ENCODE measurements around the gene SYAP1. TPM values are rescaled to one million over a fixed set of nuclear protein-coding genes. Genes with fewer than 3 reads are reported as not detected.
"Not testable (repeated sequence)": the region's sequence is repeated elsewhere in the genome, so short reads cannot be mapped to it uniquely, and the experiment has no call there.

The SYAP1 gene
- total RNA-seq, 2 donors from 2014 or later = 23.9 to 39.4 TPM

DNA sequence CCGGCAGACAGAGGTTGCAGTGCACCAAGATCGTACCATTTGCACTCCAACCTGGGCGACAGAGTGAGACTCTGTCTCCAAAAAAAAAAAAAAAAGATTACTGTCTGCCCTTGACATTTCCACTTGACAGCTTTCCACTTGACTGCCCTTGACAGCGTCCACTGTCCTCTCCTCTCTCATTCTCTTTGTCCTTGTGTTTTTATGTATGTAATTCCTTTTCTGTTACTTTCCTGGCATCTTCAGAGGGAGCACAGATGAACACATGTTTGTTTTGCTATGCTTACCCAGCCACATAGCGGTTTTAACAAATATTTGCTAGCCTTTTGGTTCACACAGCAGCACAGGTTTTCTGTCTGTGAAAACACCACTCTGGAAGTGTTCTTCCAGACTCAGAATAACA, 26.2 kb downstream of the SYAP1 start:
- WGBS = 76% methylated on average over 5 of the region's 5 CpGs
- no peak for DNase-seq (ENCODE audit: low spot score)
- intact Hi-C loops (cut with DNase I) = no loop called here
- TF ChIP-seq POLR2A (IDR thresholded peaks at IDR 0.05) (no peak), POLR2AphosphoS5 (IDR thresholded peaks at IDR 0.05) (no peak)
- TF ChIP-seq, protein P1, sequence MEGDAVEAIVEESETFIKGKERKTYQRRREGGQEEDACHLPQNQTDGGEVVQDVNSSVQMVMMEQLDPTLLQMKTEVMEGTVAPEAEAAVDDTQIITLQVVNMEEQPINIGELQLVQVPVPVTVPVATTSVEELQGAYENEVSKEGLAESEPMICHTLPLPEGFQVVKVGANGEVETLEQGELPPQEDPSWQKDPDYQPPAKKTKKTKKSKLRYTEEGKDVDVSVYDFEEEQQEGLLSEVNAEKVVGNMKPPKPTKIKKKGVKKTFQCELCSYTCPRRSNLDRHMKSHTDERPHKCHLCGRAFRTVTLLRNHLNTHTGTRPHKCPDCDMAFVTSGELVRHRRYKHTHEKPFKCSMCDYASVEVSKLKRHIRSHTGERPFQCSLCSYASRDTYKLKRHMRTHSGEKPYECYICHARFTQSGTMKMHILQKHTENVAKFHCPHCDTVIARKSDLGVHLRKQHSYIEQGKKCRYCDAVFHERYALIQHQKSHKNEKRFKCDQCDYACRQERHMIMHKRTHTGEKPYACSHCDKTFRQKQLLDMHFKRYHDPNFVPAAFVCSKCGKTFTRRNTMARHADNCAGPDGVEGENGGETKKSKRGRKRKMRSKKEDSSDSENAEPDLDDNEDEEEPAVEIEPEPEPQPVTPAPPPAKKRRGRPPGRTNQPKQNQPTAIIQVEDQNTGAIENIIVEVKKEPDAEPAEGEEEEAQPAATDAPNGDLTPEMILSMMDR (IDR thresholded peaks at IDR 0.05) = no peak
- Histone ChIP-seq H3K27ac (no peak overlapping the region), H3K36me3 (no peaks in the 10 kb centered on the region), H3K4me1 (replicated peaks) (no peaks in the 10 kb centered on the region), H3K9me3 (no peaks in the 10 kb centered on the region), H3K27me3 (replicated peaks; ENCODE audit: insufficient read depth) (no peaks in the 10 kb centered on the region), H3K4me3 (no peak overlapping the region)

DNA sequence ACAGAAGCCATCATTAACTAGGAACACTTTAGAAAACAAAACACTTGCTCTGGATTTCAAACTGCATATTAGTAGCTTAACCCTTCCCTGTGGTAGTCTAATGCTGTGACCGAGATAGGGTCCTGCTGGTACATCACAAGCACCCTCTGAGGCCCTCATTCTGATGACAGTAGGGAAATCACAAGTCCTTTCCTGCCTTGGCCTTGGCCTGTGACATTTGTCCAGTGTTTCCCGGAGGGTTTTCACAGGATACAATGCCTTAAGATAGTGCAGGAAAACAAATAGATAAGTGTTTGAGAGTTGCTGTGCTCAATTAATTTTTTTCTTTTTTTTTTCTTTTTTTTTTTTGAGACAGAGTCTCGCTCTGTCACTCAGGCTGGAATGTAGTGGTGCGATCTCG, 29.0 kb downstream of the SYAP1 start:
- H3K27me3 ChIP-seq (replicated peaks; ENCODE audit: insufficient read depth) = no peaks in the 10 kb centered on the region
- DNase-seq (ENCODE audit: low spot score) = no peak
- no peaks in the 10 kb centered on the region for H3K4me1 ChIP-seq (replicated peaks)
- H3K27ac ChIP-seq = no peak overlapping the region
- intact Hi-C loops (cut with DNase I) = no loop called here
- no peak overlapping the region for H3K4me3 ChIP-seq
- H3K36me3 ChIP-seq = no peaks in the 10 kb centered on the region
- TF ChIP-seq, protein P1 (IDR thresholded peaks at IDR 0.05) = no peak
- TF ChIP-seq POLR2AphosphoS5 (IDR thresholded peaks at IDR 0.05) (no peak), POLR2A (IDR thresholded peaks at IDR 0.05) (no peak)
- no peaks in the 10 kb centered on the region for H3K9me3 ChIP-seq
- WGBS = 95% methylated on average over 5 of the region's 5 CpGs

DNA sequence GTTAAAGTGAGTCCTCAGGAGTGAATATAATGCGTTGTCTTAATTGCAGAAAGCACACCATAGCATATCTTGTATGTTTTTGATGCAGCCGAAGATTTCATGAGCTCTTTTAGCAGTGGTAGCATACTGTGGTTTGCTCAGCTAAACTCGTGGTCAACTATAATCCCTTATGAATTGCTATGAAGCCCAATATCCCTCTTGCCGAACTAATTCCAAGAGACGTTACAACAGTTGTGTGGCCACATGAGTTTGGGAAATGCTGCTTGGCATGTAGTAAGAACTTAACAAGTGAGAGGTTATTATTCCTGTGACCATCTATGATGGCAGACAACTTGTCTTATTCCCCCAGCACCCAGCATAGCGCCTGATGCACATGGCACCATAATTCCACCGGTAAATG, 30.7 kb downstream of the SYAP1 start:
- no peak for DNase-seq (ENCODE audit: low spot score)
- H3K9me3 ChIP-seq = no peaks in the 10 kb centered on the region
- TF ChIP-seq, protein P1 (IDR thresholded peaks at IDR 0.05) = no peak
- TF ChIP-seq POLR2AphosphoS5 (IDR thresholded peaks at IDR 0.05) (no peak), POLR2A (IDR thresholded peaks at IDR 0.05) (no peak)
- no peaks in the 10 kb centered on the region for H3K27me3 ChIP-seq (replicated peaks; ENCODE audit: insufficient read depth)
- no peak overlapping the region for H3K27ac ChIP-seq
- 92% methylated on average over 7 of the region's 7 CpGs for WGBS
- intact Hi-C loops (cut with DNase I) = no loop called here
- no peaks in the 10 kb centered on the region for H3K4me1 ChIP-seq (replicated peaks)
- no peaks in the 10 kb centered on the region for H3K36me3 ChIP-seq
- no peak overlapping the region for H3K4me3 ChIP-seq

DNA sequence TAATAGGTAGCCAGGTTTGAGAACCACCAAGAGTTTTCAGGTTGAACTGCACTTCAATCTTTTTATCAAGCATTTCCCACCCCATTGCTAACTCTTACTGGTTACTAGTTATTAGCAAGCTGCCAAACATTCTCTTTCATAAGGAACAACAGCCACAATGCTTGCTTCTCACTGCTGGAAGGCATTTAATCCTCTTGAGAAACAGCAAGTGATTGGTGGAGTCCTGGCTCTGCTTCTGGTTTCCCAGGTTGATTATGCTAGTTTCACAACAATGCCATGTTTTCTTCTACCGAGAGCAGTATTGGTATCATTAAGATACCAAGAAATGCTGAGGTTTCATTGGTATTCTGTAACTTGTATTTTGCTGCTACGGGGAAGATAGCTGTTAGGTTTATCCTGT, 34.6 kb downstream of the SYAP1 start:
- no peak overlapping the region for H3K27ac ChIP-seq
- H3K9me3 ChIP-seq = no peaks in the 10 kb centered on the region
- 95% methylated on average over 2 of the region's 2 CpGs for WGBS
- no peaks in the 10 kb centered on the region for H3K27me3 ChIP-seq (replicated peaks; ENCODE audit: insufficient read depth)
- H3K4me3 ChIP-seq = no peak overlapping the region
- no peak for DNase-seq (ENCODE audit: low spot score)
- intact Hi-C loops (cut with DNase I) = no loop called here
- H3K4me1 ChIP-seq (replicated peaks) = no peaks in the 10 kb centered on the region
- H3K36me3 ChIP-seq = no peaks in the 10 kb centered on the region
- TF ChIP-seq POLR2A (IDR thresholded peaks at IDR 0.05) (no peak), POLR2AphosphoS5 (IDR thresholded peaks at IDR 0.05) (no peak)
- TF ChIP-seq, protein P1 (IDR thresholded peaks at IDR 0.05) = no peak

DNA sequence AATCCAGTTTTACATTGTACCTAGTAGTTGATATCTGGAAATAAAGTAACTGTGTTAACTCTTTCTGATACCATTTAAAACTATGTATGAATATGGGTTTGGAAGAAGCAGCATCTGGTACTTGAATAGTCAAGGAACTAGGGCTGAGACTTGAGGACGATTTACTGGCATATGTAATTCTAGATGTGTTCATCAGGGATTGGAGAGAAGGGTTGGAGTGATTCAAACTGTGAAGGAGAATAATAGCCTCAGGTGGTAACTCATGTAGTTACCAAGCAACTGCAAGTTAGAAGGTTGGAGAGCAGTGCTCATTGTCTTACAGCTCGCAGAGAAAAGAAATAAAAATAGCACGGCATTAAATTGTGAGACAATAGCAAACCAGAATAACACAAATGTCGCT, 37.3 kb downstream of the SYAP1 start:
- 73% methylated on average over 4 of the region's 4 CpGs for WGBS
- TF ChIP-seq POLR2AphosphoS5 (IDR thresholded peaks at IDR 0.05) = no peak
- TF ChIP-seq, protein P1 (IDR thresholded peaks at IDR 0.05) = no peak
- no peak for TF ChIP-seq POLR2A (IDR thresholded peaks at IDR 0.05)
- H3K27me3 ChIP-seq (replicated peaks; ENCODE audit: insufficient read depth) = no peaks in the 10 kb centered on the region
- DNase-seq (ENCODE audit: low spot score) = no peak
- no peaks in the 10 kb centered on the region for H3K36me3 ChIP-seq
- H3K4me3 ChIP-seq = no peak overlapping the region
- intact Hi-C loops (cut with DNase I) = no loop called here
- no peak overlapping the region for H3K27ac ChIP-seq
- no peaks in the 10 kb centered on the region for H3K9me3 ChIP-seq
- H3K4me1 ChIP-seq (replicated peaks) = no peaks in the 10 kb centered on the region

DNA sequence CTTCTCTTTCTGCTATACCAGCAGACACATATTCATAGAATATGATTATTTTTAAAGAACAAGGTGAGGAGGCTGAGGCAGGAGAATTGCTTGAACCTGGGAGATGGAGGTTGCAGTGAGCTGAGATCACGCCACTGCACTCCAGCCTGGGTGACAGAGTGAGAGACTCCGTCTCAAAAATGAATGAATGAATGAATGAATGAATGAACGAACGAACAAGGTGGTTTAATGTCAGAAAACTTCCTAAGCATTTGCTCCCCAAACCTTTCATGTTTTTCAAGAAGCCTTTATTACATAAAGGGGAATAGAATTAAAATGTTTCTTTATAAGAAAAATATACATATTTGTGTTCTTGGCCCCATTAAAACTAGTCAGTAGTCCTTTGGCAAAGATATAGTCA, 42.1 kb downstream of the SYAP1 start:
- WGBS = 94% methylated on average over 4 of the region's 4 CpGs

More for the DNA sequence above, 42.1 kb downstream of the SYAP1 start:
- H3K36me3 ChIP-seq; H3K27ac ChIP-seq; intact Hi-C loops (cut with DNase I); H3K4me3 ChIP-seq; DNase-seq (ENCODE audit: low spot score); H3K9me3 ChIP-seq; H3K4me1 ChIP-seq (replicated peaks); H3K27me3 ChIP-seq (replicated peaks; ENCODE audit: insufficient read depth): not testable (repeated sequence)
